WTC11 (cell line): ENCODE measurements around the gene PCDH9. TPM values are rescaled to one million over a fixed set of nuclear protein-coding genes. Genes with fewer than 3 reads are reported as not detected.

ENCODE experiments used
- ATAC-seq: fragments of 200-7000 bp; cut with Tn5 transposase; 2 replicates; pipeline ENCODE4 v1.10.0; 2021; ENCODE audit warnings: mild to moderate bottlenecking, moderate library complexity
- CTCF ChIA-PET: fragments of 300-600 bp; sonication (Branson Sonifier 250); formaldehyde crosslinking; loops from one replicate; lab custom pipeline; 2021; ENCODE audit warnings: antibody characterized with exemption; lab: Charles Lee
- POLR2A ChIA-PET: fragments of 350-600 bp; sonication (Branson Sonifier 250); formaldehyde crosslinking; loops from one replicate; lab custom pipeline; 2021; ENCODE audit warnings: antibody characterized with exemption; lab: Charles Lee
- DNase-seq: peaks from one replicate; pipeline ENCODE4 v3.0.0; 2021; ENCODE audit warnings: low spot score
- H3K27ac Mint-ChIP-seq: 2 replicates; pipeline ENCODE4 v1.8.0; 2021; ENCODE audit warnings: mixed read lengths
- H3K27me3 Mint-ChIP-seq: 2 replicates; pipeline ENCODE4 v1.8.0; 2021; ENCODE audit warnings: low read depth, mild to moderate bottlenecking, moderate library complexity, mixed read lengths
- H3K36me3 Mint-ChIP-seq: 2 replicates; pipeline ENCODE4 v1.8.0; 2021; ENCODE audit warnings: mixed read lengths
- H3K4me1 Mint-ChIP-seq: 2 replicates; pipeline ENCODE4 v1.8.0; 2022; ENCODE audit warnings: mixed read lengths
- H3K4me3 Mint-ChIP-seq: 2 replicates; pipeline ENCODE4 v1.8.0; 2021; ENCODE audit warnings: mild to moderate bottlenecking, moderate library complexity, mixed read lengths
- H3K9me3 Mint-ChIP-seq: 2 replicates; pipeline ENCODE4 v1.8.0; 2021; ENCODE audit warnings: mixed read lengths
- AFF4 ChIP-seq: sonication (generic); formaldehyde crosslinking; IDR thresholded peaks from 2 replicates; pipeline ENCODE4 v1.8.1; 2023; ENCODE audit warnings: mild to moderate bottlenecking, missing genetic modification reagents, borderline replicate concordance
- CREB1 ChIP-seq: sonication (generic); formaldehyde crosslinking; IDR thresholded peaks from 2 replicates; pipeline ENCODE4 v1.8.0; 2023; ENCODE audit warnings: mild to moderate bottlenecking, missing genetic modification reagents
- ETV6 ChIP-seq: sonication (generic); formaldehyde crosslinking; IDR thresholded peaks from 2 replicates; pipeline ENCODE4 v1.8.1; 2022; ENCODE audit warnings: mild to moderate bottlenecking, missing genetic modification reagents
- FOXJ3 ChIP-seq: sonication (generic); formaldehyde crosslinking; IDR thresholded peaks from 2 replicates; pipeline ENCODE4 v1.9.0; 2021; ENCODE audit warnings: missing genetic modification reagents, mild to moderate bottlenecking, borderline replicate concordance
- GABPB1 ChIP-seq: sonication (generic); formaldehyde crosslinking; IDR thresholded peaks from 2 replicates; pipeline ENCODE4 v1.8.1; 2023; ENCODE audit warnings: mild to moderate bottlenecking, missing genetic modification reagents
- IRF2 ChIP-seq: sonication (generic); formaldehyde crosslinking; IDR thresholded peaks from 2 replicates; pipeline ENCODE4 v1.8.0; 2022; ENCODE audit warnings: low read depth, missing genetic modification reagents, borderline replicate concordance
- JAZF1 ChIP-seq: fragments of 250-450 bp; sonication (Bioruptor Pico); IDR thresholded peaks from 2 replicates; pipeline ENCODE4 v1.9.0; 2021; ENCODE audit warnings: moderate library complexity, mild to moderate bottlenecking, inconsistent platforms
- MLX ChIP-seq: sonication (generic); formaldehyde crosslinking; IDR thresholded peaks from 2 replicates; pipeline ENCODE4 v1.8.1; 2023; ENCODE audit warnings: mild to moderate bottlenecking, missing genetic modification reagents, moderate library complexity
- MXD4 ChIP-seq: fragments of 250-450 bp; sonication (Bioruptor Pico); IDR thresholded peaks from 2 replicates; pipeline ENCODE4 v1.8.0; 2021; ENCODE audit warnings: mild to moderate bottlenecking, moderate library complexity, borderline replicate concordance
- OVOL2 ChIP-seq: fragments of 250-450 bp; sonication (Bioruptor Pico); IDR thresholded peaks from 2 replicates; pipeline ENCODE4 v1.9.0; 2021; ENCODE audit warnings: mild to moderate bottlenecking, borderline replicate concordance
- PRRX2 ChIP-seq: fragments of 250-450 bp; sonication (Bioruptor Pico); IDR thresholded peaks from 2 replicates; pipeline ENCODE4 v1.8.0; 2021; ENCODE audit warnings: mild to moderate bottlenecking
- TEAD4 ChIP-seq: sonication (generic); formaldehyde crosslinking; IDR thresholded peaks from 2 replicates; pipeline ENCODE4 v1.8.0; 2022; ENCODE audit warnings: mild to moderate bottlenecking, missing genetic modification reagents
- TP53 ChIP-seq: sonication (generic); formaldehyde crosslinking; IDR thresholded peaks from 2 replicates; pipeline ENCODE4 v1.8.1; 2023; ENCODE audit warnings: mild to moderate bottlenecking, missing genetic modification reagents
- ZBTB43 ChIP-seq: sonication (generic); formaldehyde crosslinking; IDR thresholded peaks from 2 replicates; pipeline ENCODE4 v1.8.1; 2023; ENCODE audit warnings: mild to moderate bottlenecking, missing genetic modification reagents
- ZNF396 ChIP-seq: fragments of 250-450 bp; sonication (Bioruptor Pico); IDR thresholded peaks from 2 replicates; pipeline ENCODE4 v1.8.0; 2021; ENCODE audit warnings: mild to moderate bottlenecking, moderate library complexity, borderline replicate concordance
- ZNF416 ChIP-seq: fragments of 250-450 bp; sonication (Bioruptor Pico); IDR thresholded peaks from 2 replicates; pipeline ENCODE4 v1.9.0; 2021; ENCODE audit warnings: mild to moderate bottlenecking, inconsistent platforms
- ZNF423 ChIP-seq: fragments of 250-450 bp; sonication (Bioruptor Pico); IDR thresholded peaks from 2 replicates; pipeline ENCODE4 v2.1.2; 2022; ENCODE audit warnings: mild to moderate bottlenecking, moderate library complexity
- ZSCAN18 ChIP-seq: fragments of 250-450 bp; sonication (Bioruptor Pico); IDR thresholded peaks from 2 replicates; pipeline ENCODE4 v2.1.2; 2022; ENCODE audit warnings: mild to moderate bottlenecking, moderate library complexity
- total RNA-seq: library from RNA; stranded (reverse); gene quantifications from 3 replicates; pipeline ENCODE4 v1.2.3, GENCODE V29; 2021
- TF ChIP-seq, protein P1 (sequence below): sonication (generic); formaldehyde crosslinking; IDR thresholded peaks from 2 replicates; pipeline ENCODE4 v1.8.0; 2022; ENCODE audit warnings: mild to moderate bottlenecking, missing genetic modification reagents
- TF ChIP-seq, protein P2 (sequence below): sonication (generic); formaldehyde crosslinking; conservative IDR thresholded peaks from 2 replicates; pipeline ENCODE4 v1.8.1; 2022; ENCODE audit warnings: mild to moderate bottlenecking, missing genetic modification reagents
- TF ChIP-seq, protein P3 (sequence below): sonication (generic); formaldehyde crosslinking; IDR thresholded peaks from 2 replicates; pipeline ENCODE4 v1.8.0; 2022; ENCODE audit warnings: mild to moderate bottlenecking, missing genetic modification reagents
- TF ChIP-seq, protein P4 (sequence below): sonication (generic); formaldehyde crosslinking; IDR thresholded peaks from 2 replicates; pipeline ENCODE4 v1.8.0; 2023; ENCODE audit warnings: mild to moderate bottlenecking, missing genetic modification reagents

PCDH9 gene
- total RNA-seq, 1 experiment from 2014 or later = 0.48 TPM

DNA sequence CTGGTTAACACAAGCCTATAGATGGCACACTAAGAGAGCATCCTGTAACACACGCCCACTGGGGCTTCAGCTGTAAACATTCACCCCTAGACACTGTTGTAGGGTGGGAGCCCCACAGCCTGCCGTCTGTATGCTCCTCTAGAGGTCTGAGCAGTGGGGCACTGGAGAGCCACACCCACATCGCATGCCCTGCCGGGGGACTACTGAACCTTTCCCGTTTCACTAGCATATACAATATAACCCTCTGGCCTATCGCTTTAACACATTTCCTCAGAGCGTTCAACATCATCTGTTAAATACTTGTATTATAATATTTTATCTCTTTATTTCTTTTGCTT, 73.4 kb downstream of the PCDH9 start (continued):
- TF ChIP-seq ZBTB43 (CRISPR knock-in tag) (no peak), CREB1 (CRISPR knock-in tag) (no peak), ZSCAN18 (no peak), ETV6 (CRISPR knock-in tag) (no peak), ZNF396 (no peak)
- TF ChIP-seq, protein P1, sequence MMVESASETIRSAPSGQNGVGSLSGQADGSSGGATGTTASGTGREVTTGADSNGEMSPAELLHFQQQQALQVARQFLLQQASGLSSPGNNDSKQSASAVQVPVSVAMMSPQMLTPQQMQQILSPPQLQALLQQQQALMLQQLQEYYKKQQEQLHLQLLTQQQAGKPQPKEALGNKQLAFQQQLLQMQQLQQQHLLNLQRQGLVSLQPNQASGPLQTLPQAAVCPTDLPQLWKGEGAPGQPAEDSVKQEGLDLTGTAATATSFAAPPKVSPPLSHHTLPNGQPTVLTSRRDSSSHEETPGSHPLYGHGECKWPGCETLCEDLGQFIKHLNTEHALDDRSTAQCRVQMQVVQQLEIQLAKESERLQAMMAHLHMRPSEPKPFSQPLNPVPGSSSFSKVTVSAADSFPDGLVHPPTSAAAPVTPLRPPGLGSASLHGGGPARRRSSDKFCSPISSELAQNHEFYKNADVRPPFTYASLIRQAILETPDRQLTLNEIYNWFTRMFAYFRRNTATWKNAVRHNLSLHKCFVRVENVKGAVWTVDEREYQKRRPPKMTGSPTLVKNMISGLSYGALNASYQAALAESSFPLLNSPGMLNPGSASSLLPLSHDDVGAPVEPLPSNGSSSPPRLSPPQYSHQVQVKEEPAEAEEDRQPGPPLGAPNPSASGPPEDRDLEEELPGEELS (CRISPR knock-in tag) = no peak
- TF ChIP-seq, protein P2, sequence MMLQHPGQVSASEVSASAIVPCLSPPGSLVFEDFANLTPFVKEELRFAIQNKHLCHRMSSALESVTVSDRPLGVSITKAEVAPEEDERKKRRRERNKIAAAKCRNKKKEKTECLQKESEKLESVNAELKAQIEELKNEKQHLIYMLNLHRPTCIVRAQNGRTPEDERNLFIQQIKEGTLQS (CRISPR knock-in tag) = no peak
- TF ChIP-seq, protein P3, sequence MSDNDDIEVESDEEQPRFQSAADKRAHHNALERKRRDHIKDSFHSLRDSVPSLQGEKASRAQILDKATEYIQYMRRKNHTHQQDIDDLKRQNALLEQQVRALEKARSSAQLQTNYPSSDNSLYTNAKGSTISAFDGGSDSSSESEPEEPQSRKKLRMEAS (CRISPR knock-in tag) = no peak
- TF ChIP-seq, protein P4, sequence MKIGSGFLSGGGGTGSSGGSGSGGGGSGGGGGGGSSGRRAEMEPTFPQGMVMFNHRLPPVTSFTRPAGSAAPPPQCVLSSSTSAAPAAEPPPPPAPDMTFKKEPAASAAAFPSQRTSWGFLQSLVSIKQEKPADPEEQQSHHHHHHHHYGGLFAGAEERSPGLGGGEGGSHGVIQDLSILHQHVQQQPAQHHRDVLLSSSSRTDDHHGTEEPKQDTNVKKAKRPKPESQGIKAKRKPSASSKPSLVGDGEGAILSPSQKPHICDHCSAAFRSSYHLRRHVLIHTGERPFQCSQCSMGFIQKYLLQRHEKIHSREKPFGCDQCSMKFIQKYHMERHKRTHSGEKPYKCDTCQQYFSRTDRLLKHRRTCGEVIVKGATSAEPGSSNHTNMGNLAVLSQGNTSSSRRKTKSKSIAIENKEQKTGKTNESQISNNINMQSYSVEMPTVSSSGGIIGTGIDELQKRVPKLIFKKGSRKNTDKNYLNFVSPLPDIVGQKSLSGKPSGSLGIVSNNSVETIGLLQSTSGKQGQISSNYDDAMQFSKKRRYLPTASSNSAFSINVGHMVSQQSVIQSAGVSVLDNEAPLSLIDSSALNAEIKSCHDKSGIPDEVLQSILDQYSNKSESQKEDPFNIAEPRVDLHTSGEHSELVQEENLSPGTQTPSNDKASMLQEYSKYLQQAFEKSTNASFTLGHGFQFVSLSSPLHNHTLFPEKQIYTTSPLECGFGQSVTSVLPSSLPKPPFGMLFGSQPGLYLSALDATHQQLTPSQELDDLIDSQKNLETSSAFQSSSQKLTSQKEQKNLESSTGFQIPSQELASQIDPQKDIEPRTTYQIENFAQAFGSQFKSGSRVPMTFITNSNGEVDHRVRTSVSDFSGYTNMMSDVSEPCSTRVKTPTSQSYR (CRISPR knock-in tag) = no peak

DNA sequence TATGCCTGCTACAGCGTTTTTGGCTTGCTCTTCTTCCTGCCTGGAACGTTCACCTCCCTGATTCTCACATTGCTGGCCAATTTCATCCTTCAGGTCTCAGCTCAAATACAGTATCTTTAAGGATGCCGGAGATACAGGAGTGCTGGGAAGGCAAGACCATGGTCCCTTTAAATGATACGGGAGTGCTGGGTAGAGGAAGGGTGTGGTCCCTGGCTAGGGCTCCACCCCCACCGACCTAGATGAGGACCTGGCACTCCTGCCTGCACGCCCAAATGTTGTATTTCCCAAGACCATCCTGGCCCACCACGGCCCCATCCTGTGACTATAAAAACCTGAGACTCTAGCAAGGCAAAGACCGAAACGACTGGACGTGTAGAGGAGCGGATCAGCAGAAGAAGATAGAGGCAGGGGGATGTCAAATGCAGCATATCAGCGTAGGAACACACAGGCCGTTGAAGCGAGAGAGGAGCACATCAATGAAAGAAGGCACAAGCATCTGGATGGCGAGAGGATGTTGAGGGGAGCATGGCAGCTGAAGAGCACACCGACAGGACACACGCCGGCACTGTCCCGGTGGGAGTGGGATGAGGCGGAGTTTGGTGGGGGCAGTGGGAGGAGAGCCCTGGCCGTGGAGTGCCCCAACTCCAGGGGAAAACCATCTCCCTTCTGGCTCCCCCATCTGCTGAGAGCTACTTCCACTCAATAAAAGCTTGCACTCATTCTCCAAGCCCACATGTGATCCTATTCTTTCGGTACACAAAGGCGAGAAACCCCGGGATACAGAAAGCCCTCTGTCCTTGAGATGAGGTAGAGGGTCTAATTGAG, 74.0 kb downstream of the PCDH9 start:
- ATAC-seq = peak; percentile 18; the same call in 1 of the 2 replicates
- no peak overlapping the region for H3K27ac Mint-ChIP-seq
- no peaks in the 10 kb centered on the region for H3K36me3 Mint-ChIP-seq
- TF ChIP-seq PRRX2 (no peak), TEAD4 (no peak), AFF4 (no peak), ZNF416 (CRISPR knock-in tag) (no peak), OVOL2 (CRISPR knock-in tag) (no peak), ZNF423 (no peak), ZBTB43 (CRISPR knock-in tag) (no peak), IRF2 (no peak), MXD4 (CRISPR knock-in tag) (no peak), FOXJ3 (no peak), MLX (CRISPR knock-in tag) (no peak), GABPB1 (CRISPR knock-in tag) (no peak), ETV6 (CRISPR knock-in tag) (no peak), JAZF1 (CRISPR knock-in tag) (no peak), TP53 (CRISPR knock-in tag) (no peak)

More for the DNA sequence above, 74.0 kb downstream of the PCDH9 start:
- CTCF ChIA-PET = no interaction called here
- H3K9me3 Mint-ChIP-seq = 0 out of 2 replicates have a peak, but pooled peaks cover 3% of the 10 kb centered on the region
- DNase-seq = no peak
- H3K4me1 Mint-ChIP-seq = peaks cover 6% of the 10 kb centered on the region
- H3K4me3 Mint-ChIP-seq = no peak overlapping the region
- H3K27me3 Mint-ChIP-seq = no peaks in the 10 kb centered on the region
- POLR2A ChIA-PET = no interaction called here
